ENCODE measurements around the gene MINK1. TPM values are rescaled to one million over a fixed set of nuclear protein-coding genes. Genes with fewer than 3 reads are reported as not detected.

MINK1 gene
- total and polyA plus RNA-seq, 2 of the 13 experiments (the other 11 are each of a cell fraction or from before 2014, with no cell fraction given), result 17.2 to 63.9 TPM

DNA sequence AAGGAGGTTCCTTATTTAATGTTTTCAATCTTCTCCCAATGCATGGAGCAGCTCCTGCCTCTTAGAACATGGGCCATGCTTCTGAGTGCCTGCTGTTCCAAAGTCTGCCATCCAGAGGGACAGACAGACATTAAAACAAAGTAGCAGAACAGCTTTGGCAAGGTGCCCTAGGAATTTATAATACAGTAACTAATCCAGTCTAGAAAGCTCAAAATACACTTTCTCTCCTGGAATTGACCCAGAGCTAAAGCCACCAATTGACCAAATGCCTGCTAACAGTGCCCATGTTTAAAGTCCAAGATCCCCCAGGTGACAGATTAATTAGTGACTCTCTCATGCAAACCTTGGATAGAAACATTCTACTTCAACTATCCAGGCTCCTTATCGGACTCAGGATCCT is 80.9 kb downstream of the MINK1 start:
- H3K9ac ChIP-seq (ENCODE audit: insufficient read depth, low read depth, low read length), result peak overlapping the region; percentile 23; the same call in 1 of the 2 replicates
- peak overlapping the region; percentile 54 for H3K4me2 ChIP-seq (ENCODE audit: low read depth, low read length)
- in situ Hi-C loops (cut with HindIII; ENCODE audit: extremely low pct_ligation_motif_present, low pct_unique_long_range_greater_than_20kb), result no loop called here
- DNase-seq (ENCODE audit: low spot score), result peak; percentile 63
- peaks cover 46% of the 10 kb centered on the region for H3K4me1 ChIP-seq (ENCODE audit: insufficient read depth, low read length)
- no peaks in the 10 kb centered on the region for H3K27me3 ChIP-seq (ENCODE audit: control insufficient read depth in 1 of 2, insufficient read depth in 2 of 2, low read length in 2 of 2)
- FAIRE-seq, result peak; percentile 68
- no peaks in the 10 kb centered on the region for H4K20me1 ChIP-seq (ENCODE audit: insufficient read depth, low read length)
- intact Hi-C loops (cut with micrococcal nuclease; ENCODE audit: unreplicated experiment), result no loop called here
- ChIA-PET CTCF (ENCODE audit: low intra/inter-chr PET ratio, low total read pairs) (no interaction called here), POLR2A (interaction anchor here (0.8 to 2.6 kb wide), 2 partner anchors 26 to 53 kb away, joined by 3 to 12 read pairs; partner anchors contain the start of genes RNF167, SLC25A11 and SPAG7)
- peak overlapping the region; percentile 6 for H2AFZ ChIP-seq (ENCODE audit: low read length)
- WGBS (ENCODE audit: low lambda C conversion rate), result 0% methylated on average over 1 of the region's 1 CpG
- H3K9me3 ChIP-seq (ENCODE audit: low read length), result no peaks in the 10 kb centered on the region
- peak overlapping the region; percentile 42 for H3K27ac ChIP-seq (ENCODE audit: extremely low read length, insufficient read depth, low read length)
- peak overlapping the region in 1 of 3 experiments; percentile 22; a peak in 2 of 6 replicates for H3K4me3 ChIP-seq (replicated peaks in 1 of 3; ENCODE audit: insufficient read depth in 1 of 3, low read depth in 2 of 3, low read length in 3 of 3)
- no peaks in the 10 kb centered on the region for H3K36me3 ChIP-seq (replicated peaks in 1 of 2; ENCODE audit: control insufficient read depth in 1 of 2, insufficient read depth in 2 of 2, low read length in 2 of 2)
- no peaks in the 10 kb centered on the region for H3K79me2 ChIP-seq (ENCODE audit: insufficient read depth, low read length)
- no peak; the same call in none of the 3 replicates for ATAC-seq
- BruUV-seq (replicated peaks), result no TSS peak
- TF ChIP-seq, protein P1, sequence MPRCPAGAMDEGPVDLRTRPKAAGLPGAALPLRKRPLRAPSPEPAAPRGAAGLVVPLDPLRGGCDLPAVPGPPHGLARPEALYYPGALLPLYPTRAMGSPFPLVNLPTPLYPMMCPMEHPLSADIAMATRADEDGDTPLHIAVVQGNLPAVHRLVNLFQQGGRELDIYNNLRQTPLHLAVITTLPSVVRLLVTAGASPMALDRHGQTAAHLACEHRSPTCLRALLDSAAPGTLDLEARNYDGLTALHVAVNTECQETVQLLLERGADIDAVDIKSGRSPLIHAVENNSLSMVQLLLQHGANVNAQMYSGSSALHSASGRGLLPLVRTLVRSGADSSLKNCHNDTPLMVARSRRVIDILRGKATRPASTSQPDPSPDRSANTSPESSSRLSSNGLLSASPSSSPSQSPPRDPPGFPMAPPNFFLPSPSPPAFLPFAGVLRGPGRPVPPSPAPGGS (CRISPR knock-in tag; IDR thresholded peaks at IDR 0.05), result no peak
- peak; percentile 43; the same call in 1 of the 2 replicates for TF ChIP-seq NCOR1 (IDR thresholded peaks at IDR 0.05; ENCODE audit: borderline replicate concordance, low read length)
- no peak for TF ChIP-seq MYPOP (CRISPR knock-in tag; IDR thresholded peaks at IDR 0.05)
- TF ChIP-seq GTF3A (CRISPR knock-in tag; conservative IDR thresholded peaks at IDR 0.05), result no peak
- no peak for TF ChIP-seq TCF7L2 (IDR thresholded peaks at IDR 0.05; ENCODE audit: low read depth, low read length)
- no peak for TF ChIP-seq TOPORS (CRISPR knock-in tag; IDR thresholded peaks at IDR 0.05)
- TF ChIP-seq IRF2 (CRISPR knock-in tag; IDR thresholded peaks at IDR 0.05), result no peak
- TF ChIP-seq TCF12 (IDR thresholded peaks at IDR 0.05), result no peak
- TF ChIP-seq TCF12 (CRISPR knock-in tag; IDR thresholded peaks at IDR 0.05), result no peak
- TF ChIP-seq MEIS2 (CRISPR knock-in tag; IDR thresholded peaks at IDR 0.05), result no peak
- TF ChIP-seq HNF4A (CRISPR knock-in tag; IDR thresholded peaks at IDR 0.05), result peak; percentile 75
- no peak for TF ChIP-seq ATF5 (CRISPR knock-in tag; IDR thresholded peaks at IDR 0.05; ENCODE audit: low read depth)
- TF ChIP-seq ARID3A (IDR thresholded peaks at IDR 0.05; ENCODE audit: low read depth, low read length), result peak; percentile 30; the same call in 1 of the 2 replicates
- TF ChIP-seq, protein P2, sequence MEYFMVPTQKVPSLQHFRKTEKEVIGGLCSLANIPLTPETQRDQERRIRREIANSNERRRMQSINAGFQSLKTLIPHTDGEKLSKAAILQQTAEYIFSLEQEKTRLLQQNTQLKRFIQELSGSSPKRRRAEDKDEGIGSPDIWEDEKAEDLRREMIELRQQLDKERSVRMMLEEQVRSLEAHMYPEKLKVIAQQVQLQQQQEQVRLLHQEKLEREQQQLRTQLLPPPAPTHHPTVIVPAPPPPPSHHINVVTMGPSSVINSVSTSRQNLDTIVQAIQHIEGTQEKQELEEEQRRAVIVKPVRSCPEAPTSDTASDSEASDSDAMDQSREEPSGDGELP (IDR thresholded peaks at IDR 0.05; ENCODE audit: borderline replicate concordance, low read depth), result peak; percentile 32; the same call in 1 of the 2 replicates
- TF ChIP-seq SIX1 (CRISPR knock-in tag; IDR thresholded peaks at IDR 0.05; ENCODE audit: borderline replicate concordance), result no peak
- TF ChIP-seq, protein P3, sequence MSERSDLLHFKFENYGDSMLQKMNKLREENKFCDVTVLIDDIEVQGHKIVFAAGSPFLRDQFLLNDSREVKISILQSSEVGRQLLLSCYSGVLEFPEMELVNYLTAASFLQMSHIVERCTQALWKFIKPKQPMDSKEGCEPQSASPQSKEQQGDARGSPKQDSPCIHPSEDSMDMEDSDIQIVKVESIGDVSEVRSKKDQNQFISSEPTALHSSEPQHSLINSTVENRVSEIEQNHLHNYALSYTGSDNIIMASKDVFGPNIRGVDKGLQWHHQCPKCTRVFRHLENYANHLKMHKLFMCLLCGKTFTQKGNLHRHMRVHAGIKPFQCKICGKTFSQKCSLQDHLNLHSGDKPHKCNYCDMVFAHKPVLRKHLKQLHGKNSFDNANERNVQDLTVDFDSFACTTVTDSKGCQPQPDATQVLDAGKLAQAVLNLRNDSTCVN (CRISPR knock-in tag; IDR thresholded peaks at IDR 0.05; ENCODE audit: borderline replicate concordance), result 0 out of 2 replicates have a peak, but pooled peaks have one; percentile 59
- TF ChIP-seq ZBTB42 (CRISPR knock-in tag; IDR thresholded peaks at IDR 0.05), result no peak
- no peak for TF ChIP-seq HCFC1 (IDR thresholded peaks at IDR 0.05; ENCODE audit: low read depth, low read length)
- TF ChIP-seq MIXL1 (CRISPR knock-in tag; IDR thresholded peaks at IDR 0.05), result peak; percentile 78; the same call in 1 of the 2 replicates
